ENCODE measurements around the gene NF1.
A peak's percentile ranks its signal among the peaks of the same experiment; 100 is the strongest.
"Not testable (repeated sequence)": the region's sequence is repeated elsewhere in the genome, so short reads cannot be mapped to it uniquely, and the experiment has no call there.

NF1 gene

DNA sequence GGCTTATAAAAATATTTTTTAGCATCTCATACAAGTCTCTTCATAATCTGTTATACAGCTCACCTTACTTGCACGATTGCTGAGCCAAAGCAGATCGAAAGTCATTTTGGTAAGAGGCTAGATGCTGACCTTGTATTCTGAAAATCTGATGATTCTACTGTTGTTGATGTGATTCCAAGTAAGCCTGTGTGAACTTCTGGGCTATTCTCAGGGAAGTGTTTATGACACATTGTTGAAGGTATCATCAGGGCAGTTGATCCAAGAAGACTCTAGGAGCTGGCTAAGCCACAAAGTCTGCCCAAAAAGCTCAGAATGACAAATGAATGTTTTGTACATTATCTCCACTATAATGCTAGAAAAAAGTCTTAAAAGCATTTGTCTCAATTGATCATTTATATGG is 186.3 kb downstream of the NF1 start:
- no peak overlapping the region for H3K4me3 ChIP-seq (replicated peaks in 1 of 2; ENCODE audit: low read depth in 2 of 2, low read length in 2 of 2)
- peak in 1 of 2 donors; percentile 2 for DNase-seq (ENCODE audit: low read depth in 2 of 2)
- TF ChIP-seq, protein P1, sequence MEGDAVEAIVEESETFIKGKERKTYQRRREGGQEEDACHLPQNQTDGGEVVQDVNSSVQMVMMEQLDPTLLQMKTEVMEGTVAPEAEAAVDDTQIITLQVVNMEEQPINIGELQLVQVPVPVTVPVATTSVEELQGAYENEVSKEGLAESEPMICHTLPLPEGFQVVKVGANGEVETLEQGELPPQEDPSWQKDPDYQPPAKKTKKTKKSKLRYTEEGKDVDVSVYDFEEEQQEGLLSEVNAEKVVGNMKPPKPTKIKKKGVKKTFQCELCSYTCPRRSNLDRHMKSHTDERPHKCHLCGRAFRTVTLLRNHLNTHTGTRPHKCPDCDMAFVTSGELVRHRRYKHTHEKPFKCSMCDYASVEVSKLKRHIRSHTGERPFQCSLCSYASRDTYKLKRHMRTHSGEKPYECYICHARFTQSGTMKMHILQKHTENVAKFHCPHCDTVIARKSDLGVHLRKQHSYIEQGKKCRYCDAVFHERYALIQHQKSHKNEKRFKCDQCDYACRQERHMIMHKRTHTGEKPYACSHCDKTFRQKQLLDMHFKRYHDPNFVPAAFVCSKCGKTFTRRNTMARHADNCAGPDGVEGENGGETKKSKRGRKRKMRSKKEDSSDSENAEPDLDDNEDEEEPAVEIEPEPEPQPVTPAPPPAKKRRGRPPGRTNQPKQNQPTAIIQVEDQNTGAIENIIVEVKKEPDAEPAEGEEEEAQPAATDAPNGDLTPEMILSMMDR (IDR thresholded peaks at IDR 0.05; ENCODE audit: low read depth, low read length) = no peak

- TF ChIP-seq, protein P1 (IDR thresholded peaks at IDR 0.05; ENCODE audit: low read depth, low read length) = no peak
- DNase-seq (ENCODE audit: low read depth in 2 of 2) = no peak
- H3K4me3 ChIP-seq (replicated peaks in 1 of 2; ENCODE audit: low read depth in 2 of 2, low read length in 2 of 2) = no peak overlapping the region
These were observed 189.1 kb downstream of the NF1 start for GRCh38 chr17:31283841-31284240.

DNA sequence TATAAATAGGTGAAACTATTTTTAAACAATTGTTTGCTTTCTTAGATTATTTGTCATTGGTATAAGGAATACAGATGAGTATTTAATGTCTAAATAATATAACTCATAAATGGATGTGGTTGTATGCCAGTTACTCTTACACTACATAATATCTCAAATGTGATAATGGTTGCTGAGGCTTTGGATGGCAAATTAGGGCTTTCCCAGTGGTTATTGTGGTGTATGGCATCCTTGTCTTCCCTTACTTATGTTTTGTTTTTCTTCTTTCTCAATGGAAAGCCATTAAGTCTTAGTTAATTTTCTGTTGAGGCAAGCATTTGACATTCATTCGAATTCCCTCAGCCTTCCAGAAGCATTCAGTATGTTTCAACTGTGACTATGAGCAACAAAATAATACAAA is 191.8 kb downstream of the NF1 start:
- no peak for DNase-seq (ENCODE audit: low read depth in 2 of 2)
- no peak overlapping the region for H3K4me3 ChIP-seq (replicated peaks in 1 of 2; ENCODE audit: low read depth in 2 of 2, low read length in 2 of 2)
- TF ChIP-seq, protein P1 (IDR thresholded peaks at IDR 0.05; ENCODE audit: low read depth, low read length) = no peak

GRCh38 chr17:31287932-31288331 is 193.2 kb downstream of the NF1 start:
- not testable (repeated sequence) for H3K4me3 ChIP-seq (replicated peaks in 1 of 2; ENCODE audit: low read depth in 2 of 2, low read length in 2 of 2); DNase-seq (ENCODE audit: low read depth in 2 of 2)

- H3K4me3 ChIP-seq (replicated peaks in 1 of 2; ENCODE audit: low read depth in 2 of 2, low read length in 2 of 2) = no peak overlapping the region
- TF ChIP-seq, protein P1 (IDR thresholded peaks at IDR 0.05; ENCODE audit: low read depth, low read length) = no peak
- peak in 1 of 2 donors; percentile 36 for DNase-seq (ENCODE audit: low read depth in 2 of 2)
These were observed 195.0 kb downstream of the NF1 start for GRCh38 chr17:31289790-31290189.

DNA sequence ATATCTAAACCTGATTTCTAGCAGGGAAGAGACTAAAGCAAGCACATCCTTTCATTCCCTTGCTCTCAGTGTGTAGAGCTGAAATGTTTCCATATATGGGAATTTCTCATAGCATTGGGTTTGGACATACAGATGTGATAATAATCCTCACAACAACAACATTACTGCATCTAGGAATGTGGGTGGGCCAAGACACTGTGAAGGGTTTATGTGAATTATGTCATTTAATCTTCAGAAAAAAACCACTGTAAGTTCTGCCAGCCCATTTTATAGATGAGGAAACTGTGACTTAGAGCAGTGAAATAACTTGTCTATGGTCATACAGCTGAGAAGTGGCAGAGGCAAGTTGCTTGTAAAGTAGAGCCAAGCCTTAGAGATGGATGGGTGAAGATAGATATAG is 197.0 kb downstream of the NF1 start:
- DNase-seq (ENCODE audit: low read depth in 2 of 2) = peak in 1 of 2 donors; percentile 49
- TF ChIP-seq, protein P1 (IDR thresholded peaks at IDR 0.05; ENCODE audit: low read depth, low read length) = no peak
- H3K4me3 ChIP-seq (replicated peaks in 1 of 2; ENCODE audit: low read depth in 2 of 2, low read length in 2 of 2) = no peak overlapping the region

GRCh38 chr17:31293581-31293980 is 198.8 kb downstream of the NF1 start:
- DNase-seq (ENCODE audit: low read depth in 2 of 2) = no peak
- H3K4me3 ChIP-seq (replicated peaks in 1 of 2; ENCODE audit: low read depth in 2 of 2, low read length in 2 of 2) = no peak overlapping the region
- TF ChIP-seq, protein P1 (IDR thresholded peaks at IDR 0.05; ENCODE audit: low read depth, low read length) = no peak

All from cardiac fibroblast (primary cell).